WI38 (cell line): ENCODE measurements around the gene FBXO38.

Experiments used
- H3K4me3 ChIP-seq: 2 replicates; pipeline ENCODE4 v1.5.1; 2011; ENCODE audit warnings: low read depth, mild to moderate bottlenecking, control low read depth, low read length
- CTCF ChIP-seq: IDR thresholded peaks from 2 replicates; pipeline ENCODE4 v1.5.1; 2012; ENCODE audit warnings: low read depth, mild to moderate bottlenecking, control low read depth, low read length

The FBXO38 gene

GRCh38 chr5:148394587-148395019, 10.8 kb downstream of the FBXO38 start:
- no peak for TF ChIP-seq CTCF

GRCh38 chr5:148395031-148395430, 11.3 kb downstream of the FBXO38 start:
- no peak for TF ChIP-seq CTCF
- no peak overlapping the region for H3K4me3 ChIP-seq

More at GRCh38 chr5:148394587-148395019, 10.8 kb downstream of the FBXO38 start:
- H3K4me3 ChIP-seq = no peak overlapping the region

- TF ChIP-seq CTCF = no peak
- H3K4me3 ChIP-seq = no peak overlapping the region
These were observed 14.3 kb downstream of the FBXO38 start for GRCh38 chr5:148397968-148398595.

- TF ChIP-seq CTCF = no peak
- H3K4me3 ChIP-seq = no peak overlapping the region
These were observed 15.0 kb downstream of the FBXO38 start for GRCh38 chr5:148398698-148399121.

- H3K4me3 ChIP-seq = no peak overlapping the region
- TF ChIP-seq CTCF = no peak
These were observed 17.8 kb downstream of the FBXO38 start for GRCh38 chr5:148401604-148402003.

GRCh38 chr5:148403344-148403743, 19.6 kb downstream of the FBXO38 start:
- TF ChIP-seq CTCF = no peak

GRCh38 chr5:148406406-148406805, 22.6 kb downstream of the FBXO38 start:
- TF ChIP-seq CTCF = no peak
- no peak overlapping the region for H3K4me3 ChIP-seq

More at GRCh38 chr5:148403344-148403743, 19.6 kb downstream of the FBXO38 start:
- H3K4me3 ChIP-seq = no peak overlapping the region
